Measurements from ENCODE around the gene GIPC2.

GIPC2 gene

DNA sequence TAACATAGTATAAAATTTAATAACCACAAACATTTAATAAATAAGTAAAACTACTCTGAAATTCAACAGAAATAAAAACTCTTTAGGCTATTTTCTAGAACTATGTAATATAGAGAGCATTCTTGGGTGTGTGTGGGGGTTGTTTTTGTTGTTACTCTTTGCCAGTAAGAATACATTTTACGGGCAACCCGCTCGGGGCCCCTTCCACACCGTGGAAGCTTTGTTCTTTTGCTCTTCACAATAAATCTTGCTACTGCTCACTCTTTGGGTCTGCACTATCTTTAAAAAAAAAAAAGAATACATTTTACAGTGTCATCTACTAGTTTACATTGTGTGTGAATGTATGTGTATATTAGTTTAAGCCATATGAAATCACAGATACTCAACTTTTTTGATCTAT, 16.0 kb upstream of the GIPC2 start:
- Histone ChIP-seq H3K4me3 (no peak overlapping the region), H3K4me1 (peaks cover 0 to 6% (median 0%) of the 10 kb centered on the region in 10 experiments; a peak in 1 of 20 replicates), H3K9me3 (replicated peaks in 1 of 11) (no peaks in the 10 kb centered on the region), H3K27me3 (no peaks in the 10 kb centered on the region), H4K20me1 (no peaks in the 10 kb centered on the region), H3K4me2 (no peak overlapping the region), H3K36me3 (no peaks in the 10 kb centered on the region), H3K27ac (no peak overlapping the region), H3K9ac (no peak overlapping the region)
- TF ChIP-seq Cebpa-rat (IDR thresholded peaks at IDR 0.05), result no peak

DNA sequence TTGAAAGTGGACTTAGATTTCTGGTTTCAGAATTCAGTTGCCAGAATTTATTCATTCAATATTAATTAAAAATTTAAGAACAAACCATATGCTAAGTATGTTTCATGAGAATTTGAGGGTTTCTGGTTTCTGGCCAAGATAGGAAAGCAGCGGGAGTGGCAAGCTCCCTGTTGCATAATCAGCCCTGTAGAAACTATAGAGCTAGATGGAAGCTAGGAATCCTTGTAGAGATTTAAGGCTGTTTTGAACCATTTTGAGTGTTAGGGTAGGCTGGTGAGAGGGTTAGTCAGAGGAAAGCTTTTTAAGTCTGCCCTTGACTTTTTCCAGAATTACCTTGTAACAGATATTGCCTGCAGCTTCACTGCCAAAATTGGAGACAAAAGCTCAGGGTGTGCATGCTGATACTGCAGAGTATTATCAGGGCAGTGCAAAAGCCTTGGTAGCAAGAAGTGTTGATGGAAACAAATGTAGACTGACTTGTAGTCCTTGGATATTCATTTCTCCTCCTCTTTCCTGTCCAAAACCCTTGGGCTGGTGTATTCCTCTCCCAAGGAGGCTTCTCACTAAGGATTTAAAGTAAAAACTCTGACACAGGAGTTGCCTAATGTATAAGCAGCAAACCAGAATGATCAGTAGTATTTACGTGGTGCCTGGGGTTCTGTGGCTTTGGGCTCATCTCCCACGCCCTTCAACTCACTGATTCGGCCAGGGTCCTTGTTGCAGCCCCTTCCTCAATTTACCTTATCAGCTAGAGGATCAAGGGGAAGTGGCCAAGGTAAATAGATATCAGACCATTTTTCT, 12.6 kb upstream of the GIPC2 start:
- Histone ChIP-seq H3K36me3 (no peaks in the 10 kb centered on the region), H3K27ac (no peak overlapping the region), H3K4me2 (no peak overlapping the region), H3K4me3 (no peak overlapping the region), H4K20me1 (no peaks in the 10 kb centered on the region), H3K27me3 (no peaks in the 10 kb centered on the region), H3K9ac (no peak overlapping the region), H3K9me3 (replicated peaks in 1 of 11) (no peaks in the 10 kb centered on the region), H3K4me1 (no peaks in the 10 kb centered on the region)
- TF ChIP-seq Cebpa-rat (IDR thresholded peaks at IDR 0.05), result no peak

DNA sequence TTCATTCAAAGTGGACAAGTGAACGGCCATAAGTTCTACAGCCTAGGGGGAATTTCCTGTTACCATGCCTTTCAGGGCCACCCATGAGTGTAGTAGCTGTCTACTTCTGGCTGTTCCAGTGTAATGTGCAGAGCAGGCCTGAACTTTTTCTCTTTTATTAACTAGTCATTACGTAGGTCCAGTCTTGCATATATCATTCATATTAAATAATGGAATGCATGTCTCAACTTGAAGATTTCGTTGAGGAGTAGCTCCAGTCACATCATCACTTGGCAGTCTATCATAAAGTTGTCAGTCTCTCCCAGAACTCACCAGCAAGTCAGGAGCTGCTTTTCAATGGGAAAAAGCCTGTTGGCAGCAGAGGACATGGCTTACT, 12.0 kb upstream of the GIPC2 start:
- H3K4me1 ChIP-seq, result no peaks in the 10 kb centered on the region
- no peak overlapping the region for H3K4me2 ChIP-seq
- H3K27me3 ChIP-seq, result no peaks in the 10 kb centered on the region
- no peak for TF ChIP-seq Cebpa-rat (IDR thresholded peaks at IDR 0.05)
- H4K20me1 ChIP-seq, result no peaks in the 10 kb centered on the region
- no peak overlapping the region for H3K4me3 ChIP-seq
- H3K27ac ChIP-seq, result no peak overlapping the region
- no peaks in the 10 kb centered on the region for H3K9me3 ChIP-seq (replicated peaks in 1 of 11)
- H3K36me3 ChIP-seq, result no peaks in the 10 kb centered on the region
- H3K9ac ChIP-seq, result no peak overlapping the region

DNA sequence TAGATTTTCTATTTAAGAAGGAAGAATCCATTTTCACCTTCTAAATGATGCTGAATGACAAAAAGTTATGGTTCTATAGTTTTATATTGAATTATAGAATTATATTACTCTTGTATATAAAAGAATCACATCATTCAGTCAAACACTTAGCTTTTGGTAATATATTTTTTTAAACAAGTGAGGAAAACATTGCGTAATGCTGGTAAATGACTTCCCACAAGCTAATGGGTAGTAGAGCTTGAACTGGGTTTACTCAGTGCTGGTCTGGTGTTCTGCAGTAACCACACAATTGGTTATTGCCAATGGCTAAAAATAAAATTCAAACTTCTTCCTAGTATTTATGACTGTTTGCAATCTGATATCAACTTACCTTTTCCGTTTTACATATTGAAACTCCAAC, 10.6 kb upstream of the GIPC2 start:
- no peaks in the 10 kb centered on the region for H3K9me3 ChIP-seq (replicated peaks in 1 of 11)
- no peak overlapping the region for H3K27ac ChIP-seq
- H3K4me1 ChIP-seq, result no peaks in the 10 kb centered on the region
- H3K36me3 ChIP-seq, result no peaks in the 10 kb centered on the region
- H3K27me3 ChIP-seq, result no peaks in the 10 kb centered on the region
- no peak overlapping the region for H3K9ac ChIP-seq
- H3K4me3 ChIP-seq, result no peak overlapping the region
- H4K20me1 ChIP-seq, result no peaks in the 10 kb centered on the region
- peak in 2 of 11 experiments; percentile 35 to 47; a peak in 2 of 22 replicates for TF ChIP-seq Cebpa-rat (IDR thresholded peaks at IDR 0.05)
- H3K4me2 ChIP-seq, result no peak overlapping the region

DNA sequence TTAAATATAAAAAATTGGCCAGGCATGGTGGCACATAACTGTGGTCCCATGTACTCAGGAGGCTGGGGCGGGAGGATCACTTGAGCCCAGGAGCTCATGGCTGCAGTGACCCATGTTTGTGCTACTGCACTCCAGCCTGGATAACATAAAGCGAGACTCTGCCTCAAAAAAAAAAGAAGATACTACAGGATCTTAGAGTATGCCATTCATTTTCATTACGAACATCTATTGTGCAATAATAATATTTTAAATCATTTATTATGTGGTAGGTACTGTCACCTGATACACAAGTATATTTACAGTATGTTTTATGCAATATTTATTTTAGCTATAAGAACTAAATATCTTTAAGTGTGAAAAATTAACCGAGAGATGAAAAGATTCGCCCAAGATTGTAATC, 9.3 kb upstream of the GIPC2 start:
- H3K27ac ChIP-seq, result no peak overlapping the region
- no peaks in the 10 kb centered on the region for H4K20me1 ChIP-seq
- H3K4me3 ChIP-seq, result no peak overlapping the region
- no peaks in the 10 kb centered on the region for H3K9me3 ChIP-seq (replicated peaks in 1 of 11)
- H3K4me1 ChIP-seq, result no peaks in the 10 kb centered on the region
- peak in 2 of 11 experiments; percentile 23 to 64; a peak in 3 of 22 replicates for TF ChIP-seq Cebpa-rat (IDR thresholded peaks at IDR 0.05)
- H3K36me3 ChIP-seq, result no peaks in the 10 kb centered on the region
- no peaks in the 10 kb centered on the region for H3K27me3 ChIP-seq
- no peak overlapping the region for H3K4me2 ChIP-seq
- no peak overlapping the region for H3K9ac ChIP-seq

DNA sequence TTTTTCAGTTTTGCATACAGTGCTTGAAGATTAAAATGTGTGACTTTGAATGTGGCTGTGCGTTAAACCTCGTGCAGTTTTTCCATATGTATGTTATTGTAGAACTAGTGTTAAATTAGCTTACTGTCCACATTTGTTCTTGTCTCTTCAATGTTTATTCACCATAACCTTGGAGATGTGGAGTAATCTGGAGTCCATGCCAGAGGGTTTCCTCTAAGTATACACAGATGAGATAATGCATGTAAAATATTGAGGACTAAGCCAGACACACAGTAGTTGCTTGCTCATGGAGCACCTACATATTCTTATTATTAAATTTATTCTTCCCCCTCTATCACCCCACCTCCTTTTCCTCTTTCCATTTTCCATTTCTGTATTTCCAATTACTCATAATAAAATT, 7.7 kb upstream of the GIPC2 start:
- no peak for TF ChIP-seq Cebpa-rat (IDR thresholded peaks at IDR 0.05)
- Histone ChIP-seq H3K27ac (no peak overlapping the region), H3K4me3 (no peak overlapping the region)

DNA sequence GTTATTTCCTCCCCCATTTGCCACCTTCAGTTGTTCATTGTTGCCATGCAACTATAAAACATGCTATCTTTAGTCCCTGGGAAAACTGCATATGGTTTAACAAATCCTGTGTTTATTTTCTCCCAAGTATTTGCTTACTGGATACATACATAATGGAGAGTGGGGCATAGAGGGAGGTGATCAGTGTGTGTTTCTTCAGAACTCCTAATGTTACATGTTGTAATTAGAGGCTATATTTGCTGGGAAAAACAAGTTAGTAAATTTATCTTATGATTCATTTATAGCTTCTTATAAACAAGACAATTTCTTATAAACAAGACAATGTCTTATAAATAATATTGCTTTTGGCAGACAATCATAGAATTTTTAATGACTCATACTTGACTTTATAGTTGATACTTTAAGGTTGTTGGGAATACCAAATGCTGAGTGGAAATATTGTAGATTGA, 7.3 kb upstream of the GIPC2 start:
- Histone ChIP-seq H3K4me2 (no peak overlapping the region), H3K36me3 (no peaks in the 10 kb centered on the region), H4K20me1 (no peaks in the 10 kb centered on the region), H3K9ac (no peak overlapping the region), H3K27me3 (no peaks in the 10 kb centered on the region), H3K9me3 (replicated peaks in 1 of 11) (no peaks in the 10 kb centered on the region), H3K4me3 (no peak overlapping the region), H3K4me1 (no peaks in the 10 kb centered on the region), H3K27ac (no peak overlapping the region)
- no peak for TF ChIP-seq Cebpa-rat (IDR thresholded peaks at IDR 0.05)

More for the DNA sequence above, 7.7 kb upstream of the GIPC2 start:
- H3K9me3 ChIP-seq (replicated peaks in 1 of 11), result no peaks in the 10 kb centered on the region
- no peaks in the 10 kb centered on the region for H3K4me1 ChIP-seq
- H4K20me1 ChIP-seq, result no peaks in the 10 kb centered on the region
- no peak overlapping the region for H3K4me2 ChIP-seq
- no peaks in the 10 kb centered on the region for H3K27me3 ChIP-seq
- no peak overlapping the region for H3K9ac ChIP-seq
- no peaks in the 10 kb centered on the region for H3K36me3 ChIP-seq

DNA sequence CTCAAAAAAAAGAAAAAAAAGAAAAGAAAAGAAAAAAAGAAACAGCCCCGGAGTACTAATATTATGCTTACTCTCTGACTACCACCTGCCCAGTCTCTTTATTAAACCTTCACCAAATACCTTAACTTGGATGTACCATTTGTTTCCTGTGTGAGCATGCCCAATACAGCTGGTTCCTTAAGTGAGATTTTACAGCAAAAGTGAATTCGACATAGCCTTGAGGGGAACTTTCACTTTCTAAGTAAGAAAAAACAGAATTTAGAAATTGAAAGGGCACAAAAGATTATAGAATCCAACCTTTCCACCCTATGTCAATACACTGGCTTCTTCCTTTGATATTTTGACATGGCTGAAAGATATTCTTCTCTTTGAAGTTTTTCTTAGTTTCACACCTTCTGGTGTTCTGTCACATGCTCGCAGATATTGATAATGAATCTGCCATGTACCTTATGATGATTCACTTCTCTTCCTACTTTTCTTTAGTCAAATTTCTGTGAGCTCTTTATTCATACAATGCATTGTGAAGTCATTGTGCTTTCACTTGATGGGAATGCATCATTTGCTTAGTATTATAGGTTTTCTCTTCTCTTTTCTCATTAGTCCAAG, 5.2 kb upstream of the GIPC2 start:
- TF ChIP-seq Cebpa-rat (IDR thresholded peaks at IDR 0.05), result no peak
- Histone ChIP-seq H3K27me3 (no peaks in the 10 kb centered on the region), H3K4me2 (no peak overlapping the region)

DNA sequence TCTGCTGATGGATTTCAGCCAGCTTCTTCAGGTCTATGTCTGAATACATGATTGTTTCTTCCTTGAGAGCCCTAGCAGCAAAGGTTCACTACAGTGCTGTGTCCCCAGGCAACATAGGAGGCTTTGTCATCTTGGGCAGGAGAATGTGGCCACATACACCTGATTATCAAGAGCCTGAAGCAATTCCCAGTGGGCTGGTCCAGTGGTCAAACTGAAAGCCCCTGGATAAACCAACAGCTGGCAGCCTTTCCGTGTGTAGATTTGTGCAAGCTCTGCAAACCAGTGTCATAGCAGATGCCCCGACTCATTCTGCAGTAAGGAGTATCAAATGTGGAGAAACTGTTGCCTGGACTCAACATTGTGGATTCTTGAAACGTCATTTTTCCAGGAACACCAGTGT, 2.3 kb upstream of the GIPC2 start:
- Histone ChIP-seq H3K4me1 (no peaks in the 10 kb centered on the region), H3K9me3 (replicated peaks in 1 of 11) (peaks cover 12 to 22% (median 15%) of the 10 kb centered on the region in 11 experiments; a peak in 21 of 22 replicates), H3K36me3 (no peaks in the 10 kb centered on the region; a peak in 1 of 22 replicates), H3K4me2 (no peak overlapping the region), H3K4me3 (no peak overlapping the region), H3K27me3 (no peaks in the 10 kb centered on the region), H4K20me1 (no peaks in the 10 kb centered on the region), H3K9ac (no peak overlapping the region), H3K27ac (no peak overlapping the region)
- TF ChIP-seq Cebpa-rat (IDR thresholded peaks at IDR 0.05), result no peak

More for the DNA sequence above, 5.2 kb upstream of the GIPC2 start:
- H3K36me3 ChIP-seq, result no peaks in the 10 kb centered on the region
- peaks cover under 1 to 12% (median 4%) of the 10 kb centered on the region in 11 experiments; a peak in 16 of 22 replicates for H3K9me3 ChIP-seq (replicated peaks in 1 of 11)
- no peak overlapping the region for H3K9ac ChIP-seq
- no peak overlapping the region for H3K4me3 ChIP-seq
- H4K20me1 ChIP-seq, result no peaks in the 10 kb centered on the region
- H3K27ac ChIP-seq, result no peak overlapping the region
- H3K4me1 ChIP-seq, result no peaks in the 10 kb centered on the region
